Fibroblast of skin of right biceps (primary cell): Measurements from ENCODE around the gene POU6F2.

Experiments used
- DNase-seq: peaks from one replicate; pipeline ENCODE4 v3.0.0-alpha.2; 2013

The POU6F2 gene

DNA sequence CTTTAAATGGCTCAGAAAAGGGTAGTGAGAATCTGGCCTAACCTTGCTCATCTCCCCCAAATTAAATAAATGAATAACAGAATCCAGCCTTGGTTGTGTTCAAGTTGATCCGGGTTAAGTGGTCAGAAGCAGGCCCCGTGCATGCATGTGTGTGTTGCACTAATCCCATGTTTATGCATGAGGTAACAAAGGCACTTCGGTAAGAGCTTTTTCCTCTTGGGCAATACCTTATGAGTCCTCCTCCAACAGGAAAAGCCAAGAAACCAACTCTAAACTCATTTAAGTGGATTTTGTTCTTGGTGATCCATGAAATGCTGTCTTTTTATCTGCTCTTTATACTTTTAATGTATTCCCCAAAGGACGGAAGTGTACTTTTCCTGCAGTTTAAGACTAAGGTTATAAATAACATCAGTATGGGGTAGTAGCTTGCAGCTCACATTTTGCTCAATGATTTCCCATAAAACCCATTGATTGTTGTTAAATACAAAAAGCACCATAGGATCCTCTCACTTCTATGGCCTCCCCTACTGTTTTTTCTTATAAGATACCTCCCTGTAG is 483.6 kb downstream of the POU6F2 start:
- DNase-seq: no peak

DNA sequence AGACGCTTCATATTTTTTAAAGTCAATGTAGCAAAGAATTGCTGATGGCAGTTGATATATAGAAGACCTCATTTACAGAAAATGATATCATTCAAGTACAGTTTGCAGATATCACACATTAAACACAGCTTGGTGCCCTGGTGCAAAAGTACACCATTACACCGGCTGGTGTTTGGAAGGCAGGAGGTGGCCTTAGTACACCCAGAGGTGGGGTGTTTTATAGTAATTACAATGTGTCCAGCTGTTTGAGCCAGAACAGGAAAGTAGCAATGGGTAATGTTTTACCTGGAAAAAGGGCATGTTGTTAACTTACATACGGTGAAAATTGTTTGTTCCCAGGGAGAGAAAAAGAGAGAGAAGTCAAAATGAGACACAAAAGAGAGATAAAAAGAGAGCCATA is 485.5 kb downstream of the POU6F2 start:
- no peak for DNase-seq

DNA sequence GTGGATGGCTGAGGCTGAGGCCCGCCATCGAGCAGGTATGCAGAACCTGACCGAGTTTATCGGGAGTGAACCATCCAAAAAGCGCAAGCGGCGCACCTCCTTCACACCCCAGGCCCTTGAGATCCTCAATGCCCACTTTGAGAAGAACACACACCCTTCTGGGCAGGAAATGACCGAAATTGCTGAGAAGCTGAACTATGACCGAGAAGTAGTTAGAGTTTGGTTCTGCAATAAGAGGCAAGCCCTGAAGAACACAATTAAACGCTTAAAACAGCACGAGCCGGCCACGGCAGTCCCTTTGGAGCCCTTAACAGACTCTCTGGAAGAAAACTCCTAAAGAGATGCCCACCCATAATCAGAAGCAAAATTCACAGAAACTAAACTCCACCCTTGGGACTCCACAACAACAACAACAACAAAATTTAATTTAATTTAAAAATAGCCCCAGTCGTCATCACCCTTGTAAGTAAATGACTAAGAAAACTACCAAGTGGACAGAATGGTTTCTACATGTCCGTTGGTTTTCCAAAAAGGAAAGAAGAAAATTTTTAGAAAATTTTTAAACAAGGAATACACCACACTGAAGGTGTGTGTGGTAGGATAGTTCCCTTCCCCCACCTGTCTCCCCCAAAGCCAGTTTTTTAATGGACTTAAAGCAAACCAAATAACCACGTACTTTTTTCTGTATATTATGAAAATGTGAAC is 486.8 kb downstream of the POU6F2 start:
- no peak for DNase-seq

DNA sequence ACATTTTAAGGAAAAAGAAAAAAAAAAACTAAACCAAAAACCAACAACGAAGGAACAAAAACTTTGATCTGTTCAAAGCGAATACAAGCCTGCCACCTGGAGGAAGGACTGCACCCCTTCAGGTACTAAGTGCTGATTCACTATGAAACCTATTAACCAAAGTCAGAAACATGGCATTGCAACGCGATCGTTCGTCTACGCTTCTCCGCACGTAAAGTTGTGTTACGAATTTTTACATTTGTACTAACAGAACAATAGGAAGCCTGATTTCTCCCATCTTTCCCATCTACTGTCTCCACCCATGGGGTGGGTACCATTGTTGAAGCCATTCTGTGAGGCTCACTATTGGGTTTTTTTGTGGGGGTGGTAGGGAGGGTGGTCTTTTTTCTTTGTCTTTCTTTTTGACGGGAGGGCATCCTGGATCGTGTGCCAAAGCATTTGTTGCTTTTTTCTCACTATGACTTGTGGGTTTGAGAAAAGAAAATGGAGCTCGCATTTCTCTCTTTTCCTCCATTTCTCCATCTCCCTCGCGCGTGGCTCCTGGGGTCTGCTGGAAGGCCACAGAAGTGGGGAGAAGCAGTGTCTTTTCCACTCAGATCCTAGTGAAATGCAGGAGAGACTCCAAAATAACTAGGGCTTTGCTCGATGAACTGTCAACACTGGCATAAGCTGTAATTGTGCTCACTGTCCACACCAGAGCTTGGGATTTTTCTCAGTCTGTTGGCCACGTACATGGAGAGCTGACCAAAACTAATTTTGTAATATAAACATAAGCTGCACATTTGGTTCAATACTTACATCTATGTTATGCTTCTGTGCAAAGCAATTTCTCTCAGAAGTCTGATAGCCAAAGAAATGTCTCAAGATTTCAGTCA is 487.6 kb downstream of the POU6F2 start:
- peak; percentile 72 for DNase-seq

DNA sequence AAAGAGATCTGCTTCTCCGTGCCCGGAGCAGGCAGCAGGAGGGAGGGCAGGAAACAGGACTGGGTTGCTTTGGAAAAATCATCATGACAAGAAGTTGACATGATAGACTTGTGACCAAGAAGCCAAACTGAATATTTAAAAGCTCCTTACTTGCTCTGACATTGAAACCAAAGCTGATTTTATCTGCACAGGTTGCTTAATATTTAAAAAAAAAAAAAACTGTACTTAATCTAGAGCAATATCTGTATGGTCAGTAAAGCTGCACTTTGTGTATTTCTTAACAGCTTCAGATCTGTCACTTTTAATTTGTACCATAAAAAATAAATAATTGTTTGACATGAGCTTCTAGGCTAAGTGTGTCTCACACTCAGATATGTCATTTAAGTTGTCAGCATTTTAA is 490.6 kb downstream of the POU6F2 start:
- DNase-seq: no peak

DNA sequence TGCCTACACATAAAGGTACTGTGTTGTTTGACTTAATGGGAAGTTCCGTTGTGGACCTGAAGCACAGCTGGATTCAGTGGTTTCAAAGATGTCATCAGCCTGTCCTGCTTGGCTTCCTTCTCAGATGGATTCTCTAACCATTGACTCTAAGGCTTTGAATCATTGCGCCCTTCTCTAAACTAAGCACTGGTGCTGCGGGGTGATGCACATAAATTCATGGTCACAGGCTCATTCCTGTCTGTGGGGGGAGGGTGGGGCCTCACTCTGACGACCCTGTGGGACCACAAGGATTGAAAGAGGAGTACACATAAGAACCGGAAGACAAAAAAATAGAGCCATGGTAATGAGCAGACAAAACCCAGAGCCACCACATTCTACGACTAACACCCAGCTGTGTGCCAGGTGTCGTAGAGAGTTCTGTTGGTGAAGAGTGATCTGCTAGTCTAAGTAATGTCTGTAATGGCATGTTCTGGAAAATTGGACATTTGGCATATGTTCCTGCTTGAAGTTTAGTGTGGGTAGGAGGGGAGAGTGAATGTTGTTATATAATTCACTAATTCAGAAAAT is 491.2 kb downstream of the POU6F2 start:
- no peak for DNase-seq

DNA sequence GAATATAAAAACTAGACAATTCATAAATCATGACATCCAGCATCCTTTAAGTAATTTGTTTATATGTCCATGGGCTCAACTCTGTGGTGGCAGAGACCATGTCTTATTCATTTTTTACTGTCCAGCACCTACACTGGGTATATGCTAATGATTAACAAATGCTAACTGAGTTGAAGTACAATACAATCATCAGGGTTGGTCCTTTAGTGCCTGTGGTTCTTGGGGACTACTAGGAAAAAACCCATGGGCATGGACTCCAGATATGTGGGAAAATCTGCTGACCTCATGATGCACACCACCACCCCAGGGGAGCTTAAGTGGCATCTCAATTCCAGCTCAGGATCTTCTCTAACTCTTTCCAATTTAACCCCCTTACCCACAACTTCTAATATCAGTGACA is 503.2 kb downstream of the POU6F2 start:
- DNase-seq: no peak

DNA sequence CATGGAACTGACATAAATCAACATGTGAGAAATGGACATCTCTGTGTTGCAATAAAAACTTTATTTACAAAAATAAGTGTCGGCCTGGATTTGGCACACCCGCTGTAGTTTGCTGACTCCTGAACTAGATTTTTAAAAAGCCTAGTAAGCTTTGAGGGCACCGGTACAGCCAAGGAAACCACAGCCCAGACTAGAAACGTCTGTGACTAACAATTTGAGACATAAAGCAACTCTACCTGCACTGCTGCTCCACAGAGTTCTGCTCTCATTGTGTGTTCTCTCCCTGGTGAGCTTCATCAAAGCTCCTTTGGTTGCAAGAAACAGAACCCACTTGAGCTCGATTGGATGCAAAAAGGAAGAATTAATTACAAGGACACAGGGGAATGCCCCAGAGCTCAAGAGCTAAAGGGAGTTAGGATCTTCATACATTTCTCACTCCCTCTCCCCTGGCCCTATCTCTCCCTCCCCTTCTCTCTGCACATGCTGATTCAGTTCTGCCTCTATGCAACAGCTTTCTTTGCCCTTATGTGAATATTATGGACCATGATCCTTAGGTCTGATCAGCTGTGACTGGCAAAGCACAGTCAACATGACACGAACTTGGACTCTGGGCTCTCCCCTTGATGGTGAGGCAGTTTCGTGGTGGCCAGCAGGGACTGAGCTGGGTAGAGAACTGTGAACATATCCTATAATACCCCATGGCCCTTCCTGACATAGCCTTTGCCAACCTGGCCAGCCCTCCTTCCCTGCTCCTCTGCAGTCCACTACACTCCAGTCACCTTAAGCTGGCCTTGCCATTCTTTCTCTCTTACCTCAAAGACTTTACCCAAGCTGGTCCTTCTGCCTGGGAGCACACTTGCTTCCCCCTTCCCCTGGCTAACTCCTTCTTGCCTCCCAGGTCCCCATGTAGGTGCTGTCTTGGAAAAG is 511.0 kb downstream of the POU6F2 start:
- no peak for DNase-seq

DNA sequence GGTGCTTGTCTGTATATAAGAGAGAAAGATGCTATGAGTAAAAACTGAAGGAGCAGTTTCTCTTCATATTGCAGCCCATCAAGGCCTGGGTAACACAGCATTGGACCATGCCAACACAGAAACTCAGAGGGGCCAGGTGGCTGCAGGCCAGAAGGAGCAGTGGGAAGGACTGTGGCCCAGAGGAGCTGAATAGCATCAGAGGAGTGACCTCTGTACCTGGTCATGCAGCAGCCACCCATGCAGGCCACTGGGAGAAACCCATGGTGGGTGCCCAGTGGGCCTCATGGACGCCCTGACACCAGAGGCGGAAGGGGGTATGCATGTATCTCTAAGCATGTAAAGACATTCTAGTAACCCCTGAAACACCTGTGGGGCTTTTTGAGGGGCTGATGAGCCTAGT is 512.6 kb downstream of the POU6F2 start:
- no peak for DNase-seq

DNA sequence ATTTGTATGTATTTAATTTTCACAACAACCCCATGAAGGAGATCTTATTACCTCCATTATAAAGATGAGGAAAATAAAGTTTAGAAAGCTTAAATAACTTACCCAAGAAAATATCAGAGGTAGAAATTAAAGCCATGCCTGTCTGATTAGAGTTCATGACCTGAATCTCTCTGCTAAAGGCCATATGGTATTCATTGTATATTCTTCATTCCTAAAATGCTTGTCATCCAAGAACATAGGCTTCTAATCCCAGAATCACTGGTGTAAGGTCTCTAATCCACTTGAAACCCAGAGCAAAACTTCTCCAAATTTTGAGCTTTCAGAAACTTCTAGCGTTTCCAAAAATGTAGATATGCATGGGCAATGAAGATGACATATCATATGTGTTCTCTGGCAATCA is 516.2 kb downstream of the POU6F2 start:
- DNase-seq: peak; percentile 59

DNA sequence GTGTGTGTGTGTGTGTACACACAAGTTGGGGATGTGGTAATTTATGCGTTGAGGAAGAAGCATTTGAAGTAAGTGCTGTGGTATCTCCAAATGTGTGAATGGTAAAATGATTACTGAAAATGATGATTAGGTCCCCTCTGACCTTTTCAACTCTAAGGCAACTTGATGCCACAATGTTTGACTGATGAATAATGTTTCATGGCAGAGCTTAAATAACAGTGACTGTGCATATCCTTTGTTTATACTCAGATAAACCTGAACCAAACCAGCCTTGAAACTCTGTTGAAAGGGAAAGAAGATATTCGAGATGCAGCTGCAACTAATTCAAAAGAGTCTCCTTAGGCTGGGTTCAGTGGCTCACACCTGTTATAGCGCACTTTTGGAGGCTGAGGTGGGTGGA is 523.6 kb downstream of the POU6F2 start:
- DNase-seq: no peak

DNA sequence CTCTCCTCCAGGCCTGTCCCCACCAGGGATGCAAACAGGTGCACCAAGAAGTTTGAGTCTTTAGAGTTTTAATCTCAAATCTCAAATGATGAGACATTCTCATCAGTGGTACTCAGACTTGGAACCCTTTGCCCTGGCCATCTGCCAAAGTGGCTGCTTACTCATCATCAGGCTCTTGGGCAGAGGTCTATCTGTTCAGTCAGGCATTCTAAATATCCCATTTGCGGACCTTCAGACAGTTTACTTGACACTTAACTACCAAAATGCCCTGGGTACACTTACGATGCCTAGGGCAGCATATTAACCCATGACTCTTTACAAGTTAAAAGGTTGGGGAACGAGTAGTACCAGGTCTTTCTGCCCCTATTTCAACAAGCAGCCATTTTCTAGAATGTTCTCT is 527.3 kb downstream of the POU6F2 start:
- peak; percentile 80 for DNase-seq

DNA sequence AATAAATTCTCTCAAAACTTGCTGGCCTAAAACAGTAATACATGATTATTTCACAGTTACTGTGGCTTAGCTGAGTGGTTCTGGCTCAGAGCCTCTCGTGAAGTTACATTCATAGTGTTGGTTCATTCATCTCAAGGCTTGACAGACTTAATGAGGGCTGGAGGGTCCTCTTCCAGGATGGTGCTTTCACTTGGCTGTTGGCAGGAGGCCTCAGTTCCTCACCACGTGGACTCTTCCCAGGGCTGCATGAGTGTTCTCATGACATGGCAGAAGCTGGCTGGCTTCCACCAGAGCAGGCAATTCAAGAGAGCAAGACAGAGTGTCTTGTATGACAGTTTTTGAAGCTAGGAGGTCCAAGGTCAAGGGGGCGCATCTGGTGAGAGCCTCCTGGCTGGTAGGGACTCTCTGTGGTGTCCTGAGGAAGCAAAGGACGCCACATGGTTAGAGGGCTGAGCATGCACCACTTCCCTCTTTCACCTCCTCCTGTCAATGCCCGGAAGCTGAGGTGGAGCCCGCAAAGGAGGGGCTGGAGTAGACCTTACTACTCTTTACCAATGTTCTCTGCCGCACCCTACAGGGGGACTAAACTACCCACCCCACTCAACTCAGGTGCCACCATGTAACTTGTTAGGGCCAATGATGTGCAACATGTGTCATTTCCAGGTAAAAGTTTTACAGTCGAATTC is 530.3 kb downstream of the POU6F2 start:
- DNase-seq: peak; percentile 42

DNA sequence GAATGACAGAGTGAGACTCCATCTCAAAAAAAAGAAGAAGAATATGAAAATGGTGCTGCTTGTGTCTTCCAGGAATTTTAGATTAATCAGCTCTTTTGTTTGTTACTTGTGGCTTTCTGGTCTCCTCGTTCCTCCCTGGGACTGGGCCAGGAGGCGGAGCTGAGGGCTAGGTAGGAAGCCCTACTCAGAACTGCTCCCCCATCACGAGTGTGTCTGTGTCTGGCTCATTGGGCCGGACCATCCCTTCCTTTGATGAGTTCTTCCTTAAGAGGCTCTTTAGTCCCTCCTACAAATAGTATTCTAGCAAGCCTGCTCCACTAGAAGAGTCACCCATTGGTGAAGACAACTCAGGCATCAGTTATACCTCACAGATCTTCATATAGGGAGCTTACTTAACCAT is 531.7 kb downstream of the POU6F2 start:
- no peak for DNase-seq

DNA sequence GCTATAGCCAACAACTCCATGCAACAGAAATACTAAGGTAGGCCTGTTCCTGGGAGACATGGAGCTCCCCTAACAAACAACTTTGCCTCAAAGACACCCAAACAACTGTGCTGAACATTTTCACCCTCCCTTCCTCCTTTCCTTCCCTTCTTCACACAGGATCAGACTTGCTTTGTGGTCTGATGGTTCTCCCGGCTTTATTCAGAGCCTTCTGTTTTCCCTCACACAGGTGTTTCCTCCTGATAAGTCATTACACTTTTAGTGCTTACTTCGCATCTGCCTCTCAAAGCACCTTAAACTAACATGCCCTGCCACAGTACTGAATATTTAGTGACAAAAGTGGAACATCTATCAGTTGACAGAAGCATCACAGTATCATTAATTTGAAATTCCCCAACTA is 532.2 kb downstream of the POU6F2 start:
- DNase-seq: no peak

DNA sequence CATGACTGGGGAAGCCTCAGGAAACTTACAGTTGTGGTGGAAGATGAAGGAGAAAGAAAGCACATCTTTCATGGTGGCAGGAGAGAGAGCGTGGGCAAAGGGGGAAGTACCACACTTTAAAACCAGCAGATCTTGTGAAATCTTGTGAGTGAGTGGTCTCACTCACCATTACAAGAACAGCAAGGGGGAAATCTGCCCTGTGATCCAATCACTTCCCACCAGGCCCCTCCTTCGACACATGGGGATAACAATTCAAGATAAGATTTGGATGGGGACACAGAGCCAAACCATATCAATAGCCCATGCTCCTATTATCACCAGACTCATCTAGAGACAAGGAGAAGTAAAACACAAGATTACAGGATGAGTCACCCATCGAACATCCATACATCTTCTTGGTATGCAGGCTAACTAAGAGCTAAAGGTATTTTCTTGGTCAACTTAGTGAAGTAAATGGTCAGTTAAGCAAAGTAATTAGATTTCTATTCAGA is 533.2 kb downstream of the POU6F2 start:
- DNase-seq: peak; percentile 77

DNA sequence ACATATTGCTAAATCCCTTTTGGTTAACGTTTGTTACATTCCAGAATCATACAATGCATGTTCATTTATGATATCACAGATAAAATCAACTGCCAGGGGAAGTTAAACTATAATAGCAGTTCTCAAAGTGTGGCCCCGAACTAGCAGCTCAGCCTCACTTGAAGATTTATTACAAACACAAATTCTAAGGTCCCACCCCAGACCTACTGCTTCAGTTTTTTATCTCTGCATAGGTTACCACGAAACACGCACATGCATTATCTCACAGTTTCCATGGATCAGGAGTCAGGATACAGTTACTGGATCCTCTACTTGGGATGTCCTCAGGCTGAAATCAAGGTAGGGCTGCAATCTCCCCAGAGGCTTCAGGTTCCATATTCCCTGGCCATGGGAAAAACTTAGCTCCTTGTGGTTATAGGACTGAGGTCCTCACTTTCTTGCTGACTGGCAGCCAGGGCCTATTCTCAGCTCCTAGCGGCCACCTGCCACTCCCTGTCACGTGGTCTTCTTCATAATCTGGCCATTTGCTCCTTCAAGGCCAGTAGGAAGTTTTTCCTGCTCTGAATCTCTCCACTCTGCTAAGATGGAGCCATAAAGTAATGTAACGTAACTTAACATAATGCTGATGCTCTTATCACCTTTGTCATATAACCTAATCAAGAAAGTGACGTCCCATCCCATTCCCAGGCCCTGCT is 538.0 kb downstream of the POU6F2 start:
- no peak for DNase-seq

DNA sequence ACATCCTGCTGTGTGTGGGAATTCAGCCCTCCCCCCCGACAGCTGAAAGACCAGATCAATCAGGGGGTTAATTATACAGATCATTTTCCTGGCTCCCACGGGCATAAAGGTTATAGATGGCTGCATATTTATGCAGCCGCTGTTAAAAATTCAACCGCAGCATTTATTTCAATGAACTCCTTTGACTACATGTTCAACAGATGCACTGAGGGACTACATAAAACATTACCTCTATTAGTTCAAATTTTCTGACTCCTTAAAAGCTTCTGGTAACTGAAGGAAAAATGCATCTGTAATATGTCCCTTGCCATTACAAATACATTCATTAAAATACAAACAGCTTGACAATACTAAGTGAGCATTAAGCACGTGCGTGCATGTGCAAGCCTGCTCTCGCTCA is 538.8 kb downstream of the POU6F2 start:
- DNase-seq: no peak

DNA sequence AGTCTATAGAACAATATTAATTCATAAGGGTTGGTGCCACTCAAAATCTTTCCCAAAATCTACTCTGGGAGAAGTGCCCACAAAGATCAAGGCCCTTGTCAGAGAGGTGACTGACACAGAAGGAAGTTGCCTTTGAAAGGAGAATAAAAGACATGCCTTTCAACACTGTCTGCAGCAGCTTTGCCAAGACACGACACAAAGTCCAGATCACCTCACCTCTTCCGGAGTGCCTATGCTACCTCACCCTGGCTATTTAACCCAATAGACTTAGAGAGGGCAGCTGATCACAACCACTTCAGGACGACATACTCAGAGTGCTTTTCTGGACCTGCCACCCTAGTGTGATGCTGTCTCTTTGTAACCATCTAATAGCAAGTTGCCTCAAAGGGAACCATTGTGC is 539.5 kb downstream of the POU6F2 start:
- no peak for DNase-seq
